Muscle layer of colon (tissue), 2 donors: Measurements from ENCODE around the gene TRIM13.
"Not testable (repeated sequence)": the region's sequence is repeated elsewhere in the genome, so short reads cannot be mapped to it uniquely, and the experiment has no call there.

Source experiments
- H3K27ac ChIP-seq: one replicate; pipeline ENCODE4 v1.7.0; 2013; ENCODE audit warnings: low read depth, mild to moderate bottlenecking, low read length, moderate library complexity
- H3K27me3 ChIP-seq, 2 donors: one replicate each; pipeline ENCODE4 v1.7.0; 2013; ENCODE audit warnings: low read length in 2 of 2, mild to moderate bottlenecking in 2 of 2; ENCODE audit not compliant: insufficient read depth in 2 of 2, control insufficient read depth in 1 of 2
- H3K36me3 ChIP-seq: one replicate; pipeline ENCODE4 v1.7.0; 2013; ENCODE audit warnings: mild to moderate bottlenecking, low read length; ENCODE audit not compliant: insufficient read depth
- H3K4me1 ChIP-seq: one replicate; pipeline ENCODE4 v1.7.0; 2013; ENCODE audit warnings: mild to moderate bottlenecking, low read length; ENCODE audit not compliant: insufficient read depth
- H3K4me3 ChIP-seq, 2 donors: one replicate each; pipeline ENCODE4 v1.7.0; 2013; ENCODE audit warnings: low read length in 2 of 2, low read depth in 1 of 2, mild to moderate bottlenecking in 1 of 2, moderate library complexity in 1 of 2
- H3K9ac ChIP-seq: one replicate; pipeline ENCODE4 v1.7.0; 2013; ENCODE audit warnings: low read length
- H3K9me3 ChIP-seq: one replicate; pipeline ENCODE4 v1.7.0; 2013; ENCODE audit warnings: mild to moderate bottlenecking, low read length
- donor health status: abdominal sarcoma.
- donor health status: Adenocarcinoma of cecum.

The TRIM13 gene

GRCh38 chr13:50026788-50027473 is 30.1 kb downstream of the TRIM13 start:
- Histone ChIP-seq H3K9me3 (no peaks in the 10 kb centered on the region), H3K27me3 (no peaks in the 10 kb centered on the region), H3K27ac (no peak overlapping the region), H3K9ac (no peak overlapping the region), H3K4me3 (no peak overlapping the region), H3K4me1 (no peaks in the 10 kb centered on the region), H3K36me3 (no peaks in the 10 kb centered on the region)

GRCh38 chr13:50030315-50030714 is 33.5 kb downstream of the TRIM13 start:
- Histone ChIP-seq H3K27ac (no peak overlapping the region), H3K4me1 (no peaks in the 10 kb centered on the region), H3K9ac (no peak overlapping the region), H3K27me3 (no peaks in the 10 kb centered on the region), H3K4me3 (no peak overlapping the region), H3K9me3 (no peaks in the 10 kb centered on the region), H3K36me3 (no peaks in the 10 kb centered on the region)

- no peaks in the 10 kb centered on the region for H3K9me3 ChIP-seq
- H3K36me3 ChIP-seq, result no peaks in the 10 kb centered on the region
- H3K27me3 ChIP-seq, result no peaks in the 10 kb centered on the region
- no peak overlapping the region for H3K9ac ChIP-seq
- H3K4me3 ChIP-seq, result no peak overlapping the region
- H3K4me1 ChIP-seq, result no peaks in the 10 kb centered on the region
- H3K27ac ChIP-seq, result no peak overlapping the region
Observed at GRCh38 chr13:50033725-50034124, 36.9 kb downstream of the TRIM13 start.

- Histone ChIP-seq H3K27ac (no peak overlapping the region), H3K4me3 (no peak overlapping the region), H3K4me1 (no peaks in the 10 kb centered on the region), H3K9ac (no peak overlapping the region), H3K9me3 (no peaks in the 10 kb centered on the region), H3K27me3 (no peaks in the 10 kb centered on the region), H3K36me3 (no peaks in the 10 kb centered on the region)
Observed at GRCh38 chr13:50037788-50038187, 40.9 kb downstream of the TRIM13 start.

GRCh38 chr13:50038266-50038665 is 41.4 kb downstream of the TRIM13 start:
- Histone ChIP-seq H3K9me3 (no peaks in the 10 kb centered on the region), H3K27me3 (no peaks in the 10 kb centered on the region), H3K4me1 (no peaks in the 10 kb centered on the region), H3K9ac (no peak overlapping the region), H3K27ac (no peak overlapping the region), H3K4me3 (no peak overlapping the region), H3K36me3 (no peaks in the 10 kb centered on the region)

- H3K27ac ChIP-seq, result no peak overlapping the region
- no peak overlapping the region for H3K9ac ChIP-seq
- H3K9me3 ChIP-seq, result no peaks in the 10 kb centered on the region
- H3K36me3 ChIP-seq, result no peaks in the 10 kb centered on the region
- H3K4me1 ChIP-seq, result no peaks in the 10 kb centered on the region
- H3K4me3 ChIP-seq, result no peak overlapping the region
- no peaks in the 10 kb centered on the region for H3K27me3 ChIP-seq
Observed at GRCh38 chr13:50052478-50052877, 55.6 kb downstream of the TRIM13 start.

GRCh38 chr13:50053844-50054243 is 57.0 kb downstream of the TRIM13 start:
- Histone ChIP-seq H3K4me3 (no peak overlapping the region), H3K4me1 (no peaks in the 10 kb centered on the region), H3K9ac (no peak overlapping the region), H3K36me3 (no peaks in the 10 kb centered on the region), H3K9me3 (no peaks in the 10 kb centered on the region), H3K27me3 (no peaks in the 10 kb centered on the region), H3K27ac (no peak overlapping the region)

- H3K4me1 ChIP-seq, result no peaks in the 10 kb centered on the region
- no peak overlapping the region for H3K27ac ChIP-seq
- no peak overlapping the region for H3K9ac ChIP-seq
- no peaks in the 10 kb centered on the region for H3K27me3 ChIP-seq
- no peaks in the 10 kb centered on the region for H3K9me3 ChIP-seq
- H3K4me3 ChIP-seq, result no peak overlapping the region
- no peaks in the 10 kb centered on the region for H3K36me3 ChIP-seq
Observed at GRCh38 chr13:50055454-50055853, 58.6 kb downstream of the TRIM13 start.

GRCh38 chr13:50060718-50061117 is 63.9 kb downstream of the TRIM13 start:
- H3K36me3 ChIP-seq, result no peaks in the 10 kb centered on the region
- no peak overlapping the region for H3K9ac ChIP-seq
- no peaks in the 10 kb centered on the region for H3K27me3 ChIP-seq
- no peaks in the 10 kb centered on the region for H3K9me3 ChIP-seq
- no peak overlapping the region for H3K27ac ChIP-seq
- no peaks in the 10 kb centered on the region for H3K4me1 ChIP-seq
- no peak overlapping the region for H3K4me3 ChIP-seq

GRCh38 chr13:50062336-50062735 is 65.5 kb downstream of the TRIM13 start:
- H3K27ac ChIP-seq, H3K4me1 ChIP-seq, H3K36me3 ChIP-seq, H3K9ac ChIP-seq, H3K9me3 ChIP-seq, H3K4me3 ChIP-seq, H3K27me3 ChIP-seq: not testable (repeated sequence)

GRCh38 chr13:50065712-50066111 is 68.9 kb downstream of the TRIM13 start:
- H3K27ac ChIP-seq, result no peak overlapping the region
- no peaks in the 10 kb centered on the region for H3K9me3 ChIP-seq
- H3K36me3 ChIP-seq, result peaks cover 5% of the 10 kb centered on the region
- no peaks in the 10 kb centered on the region for H3K27me3 ChIP-seq
- no peaks in the 10 kb centered on the region for H3K4me1 ChIP-seq
- no peak overlapping the region for H3K4me3 ChIP-seq
- no peak overlapping the region for H3K9ac ChIP-seq
